GM19043 (cell line): ENCODE measurements around the gene BANP.
"Not testable (repeated sequence)": the region's sequence is repeated elsewhere in the genome, so short reads cannot be mapped to it uniquely, and the experiment has no call there.

ENCODE experiments used
- ATAC-seq: cut with Tn5 transposase; IDR thresholded peaks from one replicate; pipeline ENCODE4 v1.9.1; 2021; ENCODE audit warnings: low read depth; ENCODE audit not compliant: unreplicated experiment

The BANP gene

GRCh38 chr16:87988596-87988995 is 37.4 kb downstream of the BANP start:
- not testable (repeated sequence) for ATAC-seq

- not testable (repeated sequence) for ATAC-seq
Observed at GRCh38 chr16:87990254-87990653, 39.0 kb downstream of the BANP start.

DNA sequence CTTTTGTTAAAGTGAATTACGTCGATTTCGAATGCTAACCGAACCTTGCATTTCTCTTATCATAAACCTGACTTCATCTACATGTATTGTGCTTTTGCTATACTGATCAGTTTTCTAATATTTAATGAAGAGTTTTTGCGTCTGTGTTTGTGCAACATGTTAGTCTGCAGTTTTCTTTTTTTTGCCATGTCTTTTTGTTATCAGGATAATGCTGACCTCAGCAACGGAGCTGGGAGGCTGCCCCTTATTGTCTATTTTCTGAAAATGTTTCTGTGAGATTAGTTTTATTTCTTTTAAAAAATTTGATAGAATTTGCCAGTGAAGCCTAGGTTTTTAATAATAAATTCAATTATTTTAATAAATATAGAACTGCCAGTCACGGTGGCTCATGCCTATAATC is 40.9 kb downstream of the BANP start:
- ATAC-seq = not testable (repeated sequence)

- no peak for ATAC-seq
Observed at GRCh38 chr16:87993901-87994300, 42.7 kb downstream of the BANP start.

DNA sequence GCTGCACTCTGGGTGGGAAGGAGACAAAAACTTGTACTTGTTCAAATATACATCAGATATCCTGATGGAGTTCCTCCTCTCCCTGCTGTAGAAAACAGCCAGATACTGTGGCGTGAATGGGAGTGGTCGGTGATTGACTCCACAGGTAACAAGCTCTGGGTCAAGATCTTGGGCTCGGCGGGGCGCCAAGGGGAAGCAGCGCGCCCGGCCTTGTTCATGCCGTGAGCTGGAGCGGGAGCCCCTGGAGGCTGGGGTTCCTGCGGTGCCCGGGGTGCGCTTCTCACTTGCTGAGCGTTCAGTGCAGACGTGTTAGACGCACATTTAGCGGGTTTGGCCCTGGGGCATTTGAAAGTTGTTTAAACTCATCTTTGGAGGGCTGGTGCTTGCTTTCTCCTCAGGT is 44.4 kb downstream of the BANP start:
- ATAC-seq = no peak

GRCh38 chr16:87996962-87997880 is 46.0 kb downstream of the BANP start:
- ATAC-seq = no peak

DNA sequence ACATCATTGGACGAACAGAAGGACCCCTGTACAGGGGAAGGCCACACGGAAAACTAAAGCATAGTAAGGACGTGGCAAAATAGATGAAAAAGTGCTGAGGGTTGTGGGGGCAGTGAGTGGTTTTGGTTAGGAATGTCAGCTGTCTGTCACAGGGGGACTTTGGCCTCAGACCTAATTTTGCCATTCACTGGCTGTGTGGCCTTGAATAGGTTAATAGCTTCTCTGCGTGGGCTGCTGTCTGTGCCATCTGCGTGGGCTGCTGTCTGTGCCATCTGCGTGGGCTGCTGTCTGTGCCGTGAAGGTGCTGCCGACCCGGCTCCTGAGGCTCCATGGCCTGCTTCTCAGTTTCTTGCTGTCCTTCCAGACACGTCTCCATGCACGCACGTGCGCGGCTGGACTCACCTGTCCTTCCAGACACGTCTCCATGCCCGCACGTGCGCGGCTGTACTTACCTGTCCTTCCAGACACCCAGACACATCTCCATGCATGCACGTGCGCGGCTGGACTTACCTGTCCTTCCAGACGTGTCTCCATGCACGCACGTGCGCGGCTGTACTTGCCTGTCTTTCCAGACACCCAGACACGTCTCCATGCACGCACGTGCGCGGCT is 47.1 kb downstream of the BANP start:
- not testable (repeated sequence) for ATAC-seq

- ATAC-seq = not testable (repeated sequence)
Observed at GRCh38 chr16:87998992-87999391, 47.8 kb downstream of the BANP start.

- ATAC-seq = no peak
Observed at GRCh38 chr16:88002211-88002610, 51.0 kb downstream of the BANP start.

GRCh38 chr16:88002749-88003148 is 51.5 kb downstream of the BANP start:
- no peak for ATAC-seq

GRCh38 chr16:88003316-88003715 is 52.1 kb downstream of the BANP start:
- no peak for ATAC-seq

GRCh38 chr16:88003736-88004135 is 52.5 kb downstream of the BANP start:
- no peak for ATAC-seq

DNA sequence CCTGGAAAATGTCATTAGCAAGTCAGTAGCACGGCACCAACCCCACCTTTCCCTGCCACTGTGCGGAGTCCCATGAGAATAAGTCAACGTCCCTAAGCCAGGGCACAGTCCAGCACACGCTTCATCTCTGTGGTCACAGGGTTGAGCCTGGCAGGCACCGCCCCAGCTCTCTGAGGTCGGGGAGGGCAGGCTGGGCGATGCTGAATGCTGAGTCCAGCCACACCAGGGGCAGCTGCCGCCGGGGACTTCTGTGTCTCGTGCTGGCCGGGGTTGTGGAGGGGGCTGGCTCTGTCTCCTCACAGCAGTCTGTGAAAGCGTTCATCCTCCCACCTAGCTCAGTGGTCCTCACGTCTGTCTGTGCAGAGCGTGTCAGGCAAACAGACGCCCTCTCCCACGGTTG is 53.2 kb downstream of the BANP start:
- no peak for ATAC-seq

DNA sequence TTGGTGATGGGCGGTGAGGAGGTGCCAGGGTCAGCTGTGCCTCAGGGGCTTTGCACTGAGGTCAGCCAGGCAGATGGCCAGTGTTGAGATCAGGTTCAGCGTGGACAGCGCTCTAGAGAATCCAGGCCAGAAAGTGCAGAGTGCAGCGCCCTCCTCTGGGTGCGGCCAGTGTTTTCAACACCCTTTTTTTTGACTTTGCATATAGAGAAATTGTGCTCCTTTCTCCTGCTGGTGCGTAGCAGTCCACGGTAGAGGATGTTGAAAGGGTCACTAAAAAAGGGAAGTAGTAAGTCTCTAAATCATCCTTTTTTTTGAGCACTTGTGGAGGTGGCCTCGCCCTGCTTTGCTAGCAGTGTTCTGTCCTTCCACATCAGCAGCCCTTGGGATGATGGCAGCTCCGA is 53.9 kb downstream of the BANP start:
- ATAC-seq = no peak

GRCh38 chr16:88005968-88006367 is 54.7 kb downstream of the BANP start:
- ATAC-seq = no peak

GRCh38 chr16:88007321-88007731 is 56.1 kb downstream of the BANP start:
- no peak for ATAC-seq

- no peak for ATAC-seq
Observed at GRCh38 chr16:88008840-88009239, 57.6 kb downstream of the BANP start.

GRCh38 chr16:88009563-88010342 is 58.5 kb downstream of the BANP start:
- no peak for ATAC-seq

DNA sequence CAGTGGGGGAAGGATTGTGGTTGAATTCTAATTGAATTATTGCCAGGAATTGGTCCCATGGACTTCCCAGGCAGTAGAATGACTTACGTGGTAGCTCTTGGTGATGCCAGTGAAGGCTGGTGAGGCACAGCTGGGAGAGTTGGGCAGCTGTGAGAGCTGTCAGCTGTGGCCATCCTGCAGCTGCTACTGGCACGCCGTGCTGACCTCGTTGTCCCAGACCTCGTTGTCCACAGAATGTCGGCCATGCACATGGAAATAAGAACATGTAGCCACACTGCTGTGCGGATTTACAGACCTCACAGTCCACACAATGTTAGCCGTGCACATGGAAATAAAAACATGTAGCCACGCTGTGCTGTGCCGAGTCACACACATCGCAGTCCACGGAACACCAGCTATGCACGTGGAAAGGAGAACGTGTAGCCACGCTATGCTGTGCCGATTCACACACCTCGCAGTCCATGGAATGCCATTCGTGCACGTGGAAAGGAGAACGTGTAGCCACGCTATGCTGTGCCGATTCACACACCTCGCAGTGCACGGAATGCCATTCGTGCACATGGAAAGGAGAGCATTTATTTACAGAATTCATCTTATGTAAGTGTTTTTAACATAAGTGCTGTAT is 59.2 kb downstream of the BANP start:
- no peak for ATAC-seq

DNA sequence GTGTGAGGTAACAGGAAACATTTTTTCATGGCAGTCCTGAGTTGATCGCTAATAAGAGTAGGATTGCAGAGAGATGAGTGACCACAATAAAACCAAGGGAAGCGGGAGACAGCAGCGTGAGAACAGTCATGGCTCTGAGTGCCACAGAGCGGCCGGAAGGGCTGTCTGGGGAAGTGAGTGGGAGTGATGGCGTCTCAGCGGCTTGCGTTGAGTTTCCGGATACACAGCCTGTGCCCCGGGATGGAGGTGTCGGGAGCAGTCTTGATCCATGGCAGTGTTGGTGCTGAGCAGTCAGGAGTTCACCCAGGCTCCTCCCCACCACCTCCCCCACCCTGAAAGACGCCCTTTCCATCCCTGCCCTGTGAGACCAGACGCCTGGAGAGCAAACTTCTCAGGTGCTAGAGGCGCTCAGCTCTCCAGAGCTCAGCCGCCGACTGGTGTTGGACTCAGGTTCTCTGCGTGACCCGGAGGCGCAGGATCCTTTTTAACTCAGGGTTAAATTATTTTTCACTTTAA is 59.8 kb downstream of the BANP start:
- no peak for ATAC-seq

GRCh38 chr16:88012360-88012759 is 61.1 kb downstream of the BANP start:
- ATAC-seq = no peak
